ENCODE data around the gene CABYR. TPM values are rescaled to one million over a fixed set of nuclear protein-coding genes. Genes with fewer than 3 reads are reported as not detected.

CABYR gene
- total and polyA plus RNA-seq, 2 donors = 1.3 to 4.8 TPM

- no peak overlapping the region for H3K4me3 ChIP-seq (ENCODE audit: low read depth, low read length)
- no peaks in the 10 kb centered on the region for H3K36me3 ChIP-seq (ENCODE audit: insufficient read depth)
- no peak for DNase-seq (ENCODE audit: extremely low spot score)
- 91% methylated on average over 3 of the region's 3 CpGs for WGBS
- no peaks in the 10 kb centered on the region for H3K4me1 ChIP-seq (ENCODE audit: insufficient read depth)
- H3K27ac ChIP-seq (ENCODE audit: low read depth) = no peak overlapping the region
Measured at GRCh38 chr18:24153397-24153796, 14.5 kb downstream of the CABYR start.

GRCh38 chr18:24157855-24158254, 19.0 kb downstream of the CABYR start:
- Histone ChIP-seq H3K4me1 (ENCODE audit: insufficient read depth) (no peaks in the 10 kb centered on the region), H3K36me3 (ENCODE audit: insufficient read depth) (no peaks in the 10 kb centered on the region), H3K4me3 (ENCODE audit: low read depth, low read length) (no peak overlapping the region), H3K27ac (ENCODE audit: low read depth) (no peak overlapping the region)
- no peak for DNase-seq (ENCODE audit: extremely low spot score)
- 93% methylated on average over 3 of the region's 3 CpGs for WGBS

GRCh38 chr18:24160086-24160485, 21.2 kb downstream of the CABYR start:
- WGBS = 97% methylated on average over 5 of the region's 5 CpGs

GRCh38 chr18:24161304-24161703, 22.4 kb downstream of the CABYR start:
- no peak for DNase-seq (ENCODE audit: extremely low spot score)
- Histone ChIP-seq H3K27ac (ENCODE audit: low read depth) (no peak overlapping the region), H3K4me3 (ENCODE audit: low read depth, low read length) (no peak overlapping the region), H3K4me1 (ENCODE audit: insufficient read depth) (no peaks in the 10 kb centered on the region), H3K36me3 (ENCODE audit: insufficient read depth) (no peaks in the 10 kb centered on the region)
- WGBS = 75% methylated on average over 2 of the region's 2 CpGs

More at GRCh38 chr18:24160086-24160485, 21.2 kb downstream of the CABYR start:
- H3K4me3 ChIP-seq (ENCODE audit: low read depth, low read length) = no peak overlapping the region
- no peaks in the 10 kb centered on the region for H3K4me1 ChIP-seq (ENCODE audit: insufficient read depth)
- H3K36me3 ChIP-seq (ENCODE audit: insufficient read depth) = no peaks in the 10 kb centered on the region
- DNase-seq (ENCODE audit: extremely low spot score) = no peak
- no peak overlapping the region for H3K27ac ChIP-seq (ENCODE audit: low read depth)

DNA sequence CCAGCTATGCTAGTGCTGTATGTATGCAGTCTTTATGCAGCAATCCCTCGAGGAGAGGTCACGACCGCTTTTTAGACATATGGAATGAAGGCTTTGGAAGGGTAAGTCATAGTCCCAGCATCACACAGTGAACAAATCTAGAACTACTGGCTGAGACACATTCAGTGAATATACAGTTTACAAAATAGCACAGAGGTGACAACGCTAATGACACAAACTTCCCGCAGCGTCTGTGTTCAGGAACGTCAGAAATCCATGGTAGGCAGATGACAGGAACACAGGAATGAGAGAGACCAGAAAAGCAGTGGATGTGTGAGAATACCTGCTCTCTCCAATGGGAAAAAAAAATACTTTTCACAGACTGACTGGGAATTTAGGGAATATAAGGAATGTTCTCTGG, 29.6 kb downstream of the CABYR start:
- DNase-seq (ENCODE audit: extremely low spot score) = no peak
- Histone ChIP-seq H3K4me3 (ENCODE audit: low read depth, low read length) (no peak overlapping the region), H3K36me3 (ENCODE audit: insufficient read depth) (no peaks in the 10 kb centered on the region), H3K27ac (ENCODE audit: low read depth) (no peak overlapping the region), H3K4me1 (ENCODE audit: insufficient read depth) (no peaks in the 10 kb centered on the region)
- 89% methylated on average over 7 of the region's 7 CpGs for WGBS

DNA sequence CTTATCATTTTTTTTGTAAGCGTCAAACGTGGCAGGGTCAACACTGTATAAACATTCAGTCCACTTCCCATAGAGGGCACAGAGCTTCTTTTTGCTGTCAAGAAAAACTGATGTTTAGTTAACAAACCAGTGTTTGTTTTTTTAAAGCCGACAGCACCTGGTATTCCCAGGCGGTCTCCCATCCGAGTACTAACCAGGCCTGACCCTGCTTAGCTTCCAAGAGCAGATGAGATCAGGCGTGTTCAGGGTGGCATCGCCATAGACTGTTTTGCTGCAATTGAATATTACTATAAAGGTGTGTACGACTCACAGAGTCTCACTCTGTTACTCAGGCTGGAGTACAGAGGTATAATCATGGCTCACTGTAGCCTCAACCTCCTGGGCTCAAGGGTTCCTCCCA, 31.5 kb downstream of the CABYR start:
- WGBS = 92% methylated on average over 8 of the region's 8 CpGs
- H3K4me1 ChIP-seq (ENCODE audit: insufficient read depth) = no peaks in the 10 kb centered on the region
- no peak for DNase-seq (ENCODE audit: extremely low spot score)
- H3K4me3 ChIP-seq (ENCODE audit: low read depth, low read length) = no peak overlapping the region
- H3K27ac ChIP-seq (ENCODE audit: low read depth) = no peak overlapping the region
- H3K36me3 ChIP-seq (ENCODE audit: insufficient read depth) = no peaks in the 10 kb centered on the region

DNA sequence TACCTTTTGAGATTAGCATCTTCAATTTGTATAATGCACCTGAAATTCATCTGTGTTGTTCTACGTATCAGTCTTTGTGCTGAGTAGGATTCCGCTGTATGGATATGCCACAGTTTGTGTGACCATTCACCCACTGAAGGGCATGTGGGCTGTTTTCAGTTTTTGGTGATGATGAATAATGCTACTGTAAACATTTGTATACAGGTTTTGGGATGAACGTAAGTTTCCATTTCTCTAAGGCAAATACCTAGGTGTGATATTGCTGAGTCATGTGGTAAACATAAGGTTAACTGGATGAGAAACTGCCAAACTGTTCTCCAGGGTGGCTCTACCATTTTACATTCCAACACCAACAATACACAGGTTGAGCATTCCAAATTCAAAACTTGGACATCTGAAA, 35.1 kb downstream of the CABYR start:
- H3K4me1 ChIP-seq (ENCODE audit: insufficient read depth) = no peaks in the 10 kb centered on the region
- H3K4me3 ChIP-seq (ENCODE audit: low read depth, low read length) = no peak overlapping the region
- DNase-seq (ENCODE audit: extremely low spot score) = no peak
- H3K36me3 ChIP-seq (ENCODE audit: insufficient read depth) = peaks cover 3% of the 10 kb centered on the region
- no peak overlapping the region for H3K27ac ChIP-seq (ENCODE audit: low read depth)
- WGBS = 87% methylated on average over 3 of the region's 3 CpGs

GRCh38 chr18:24176727-24177416, 38.0 kb downstream of the CABYR start:
- Histone ChIP-seq H3K4me3 (ENCODE audit: low read depth, low read length) (no peak overlapping the region), H3K36me3 (ENCODE audit: insufficient read depth) (peaks cover 3% of the 10 kb centered on the region), H3K4me1 (ENCODE audit: insufficient read depth) (no peaks in the 10 kb centered on the region), H3K27ac (ENCODE audit: low read depth) (no peak overlapping the region)
- WGBS = 63% methylated on average over 7 of the region's 7 CpGs
- DNase-seq (ENCODE audit: extremely low spot score) = no peak

DNA sequence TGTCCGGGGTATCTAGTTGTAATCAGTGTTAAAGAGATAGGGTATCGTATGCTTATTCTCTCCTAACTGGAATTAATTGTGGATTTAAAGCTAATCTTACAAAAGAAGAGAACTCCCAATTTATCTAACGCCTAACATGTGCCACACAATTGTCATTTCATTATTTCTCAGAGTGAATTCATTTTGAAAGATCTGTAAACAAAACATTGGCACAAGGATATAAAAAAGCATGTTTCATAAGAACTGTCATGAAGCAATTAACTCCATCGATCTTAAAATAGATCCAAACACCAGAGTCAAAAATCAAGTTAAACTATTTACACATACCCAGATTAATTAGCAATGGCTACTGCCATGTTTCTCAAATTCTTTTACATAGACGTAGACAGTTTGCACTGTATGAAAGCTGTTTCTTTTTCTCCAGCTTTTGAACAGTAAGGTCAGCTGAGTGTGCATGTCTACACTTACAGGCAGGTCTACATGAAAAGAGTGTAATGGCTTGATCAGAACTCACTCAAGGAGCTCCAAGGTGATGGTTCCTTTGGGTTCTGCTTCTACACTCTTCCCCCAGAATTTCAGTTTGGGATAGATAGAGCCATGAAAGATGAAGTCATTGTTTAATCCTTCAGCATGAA, 38.8 kb downstream of the CABYR start:
- peaks cover 4% of the 10 kb centered on the region for H3K36me3 ChIP-seq (ENCODE audit: insufficient read depth)
- 90% methylated on average over 5 of the region's 5 CpGs for WGBS
- H3K4me1 ChIP-seq (ENCODE audit: insufficient read depth) = no peaks in the 10 kb centered on the region
- H3K4me3 ChIP-seq (ENCODE audit: low read depth, low read length) = no peak overlapping the region
- DNase-seq (ENCODE audit: extremely low spot score) = no peak
- H3K27ac ChIP-seq (ENCODE audit: low read depth) = no peak overlapping the region

- H3K4me3 ChIP-seq (ENCODE audit: low read depth, low read length) = no peak overlapping the region
- no peaks in the 10 kb centered on the region for H3K4me1 ChIP-seq (ENCODE audit: insufficient read depth)
- DNase-seq (ENCODE audit: extremely low spot score) = no peak
- 93% methylated on average over 1 of the region's 1 CpG for WGBS
- H3K27ac ChIP-seq (ENCODE audit: low read depth) = no peak overlapping the region
- H3K36me3 ChIP-seq (ENCODE audit: insufficient read depth) = peaks cover 4% of the 10 kb centered on the region
Measured at GRCh38 chr18:24180048-24180447, 41.2 kb downstream of the CABYR start.

- WGBS = 66% methylated on average over 2 of the region's 2 CpGs
- DNase-seq (ENCODE audit: extremely low spot score) = no peak
- Histone ChIP-seq H3K36me3 (ENCODE audit: insufficient read depth) (peaks cover 4% of the 10 kb centered on the region), H3K4me3 (ENCODE audit: low read depth, low read length) (no peak overlapping the region), H3K4me1 (ENCODE audit: insufficient read depth) (no peaks in the 10 kb centered on the region), H3K27ac (ENCODE audit: low read depth) (no peak overlapping the region)
Measured at GRCh38 chr18:24181806-24182205, 42.9 kb downstream of the CABYR start.

- no peak overlapping the region for H3K4me3 ChIP-seq (ENCODE audit: low read depth, low read length)
- no peak for DNase-seq (ENCODE audit: extremely low spot score)
- peaks cover 2% of the 10 kb centered on the region for H3K36me3 ChIP-seq (ENCODE audit: insufficient read depth)
- no peak overlapping the region for H3K27ac ChIP-seq (ENCODE audit: low read depth)
- no peaks in the 10 kb centered on the region for H3K4me1 ChIP-seq (ENCODE audit: insufficient read depth)
- 98% methylated on average over 7 of the region's 7 CpGs for WGBS
Measured at GRCh38 chr18:24185805-24186204, 46.9 kb downstream of the CABYR start.

DNA sequence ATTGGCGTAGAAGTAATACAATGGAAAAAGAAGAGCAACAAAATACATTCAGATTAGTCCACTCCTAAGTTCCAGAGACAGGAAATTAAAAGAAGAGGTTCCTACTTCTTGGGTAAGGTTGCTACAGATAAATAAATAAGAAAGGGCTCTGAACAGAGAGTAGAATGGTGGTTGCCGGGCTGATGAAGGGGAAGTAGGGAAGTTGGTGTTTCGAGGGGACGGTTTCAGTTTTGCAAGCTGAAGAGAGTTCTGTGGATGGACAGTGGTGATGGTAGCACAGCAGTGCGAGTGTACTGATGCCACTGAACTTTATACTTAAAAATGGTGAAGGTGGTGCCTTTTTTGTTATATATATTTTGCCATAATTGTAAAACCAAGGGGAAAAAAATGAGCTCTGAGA, 48.2 kb downstream of the CABYR start:
- peaks cover 2% of the 10 kb centered on the region for H3K36me3 ChIP-seq (ENCODE audit: insufficient read depth)
- H3K4me3 ChIP-seq (ENCODE audit: low read depth, low read length) = no peak overlapping the region
- no peak overlapping the region for H3K27ac ChIP-seq (ENCODE audit: low read depth)
- WGBS = 92% methylated on average over 5 of the region's 5 CpGs
- no peaks in the 10 kb centered on the region for H3K4me1 ChIP-seq (ENCODE audit: insufficient read depth)
- no peak for DNase-seq (ENCODE audit: extremely low spot score)

DNA sequence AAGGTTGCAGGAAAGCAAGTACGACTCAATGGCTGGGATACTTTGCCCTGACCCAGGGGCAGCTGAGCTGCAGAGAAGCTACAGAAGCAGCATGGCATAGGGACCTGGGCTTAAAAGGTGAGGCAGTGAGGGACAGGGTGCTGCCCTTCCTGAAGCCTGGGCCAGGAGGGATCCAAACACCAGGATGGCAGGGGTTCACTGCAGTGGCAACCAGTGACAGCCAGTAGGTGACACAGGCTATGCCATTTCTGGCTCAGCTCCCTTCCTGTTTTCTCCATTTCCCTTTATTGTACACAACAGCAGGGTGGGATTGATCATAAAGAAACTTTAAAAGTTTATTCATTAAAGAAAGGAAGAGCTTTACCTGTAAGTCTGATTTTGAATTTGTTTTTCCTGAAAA, 48.8 kb downstream of the CABYR start:
- no peaks in the 10 kb centered on the region for H3K36me3 ChIP-seq (ENCODE audit: insufficient read depth)
- no peak overlapping the region for H3K27ac ChIP-seq (ENCODE audit: low read depth)
- H3K4me1 ChIP-seq (ENCODE audit: insufficient read depth) = no peaks in the 10 kb centered on the region
- no peak overlapping the region for H3K4me3 ChIP-seq (ENCODE audit: low read depth, low read length)
- WGBS = 87% methylated on average over 1 of the region's 1 CpG
- DNase-seq (ENCODE audit: extremely low spot score) = no peak

Data from urinary bladder (tissue), 4 donors.